Measurements from ENCODE around the gene MAPK8IP1.

- TF ChIP-seq POLR2A (IDR thresholded peaks at IDR 0.05; ENCODE audit: low read length), result no peak
- no peak for TF ChIP-seq GATA1 (IDR thresholded peaks at IDR 0.05; ENCODE audit: low read depth, low read length)
These were observed 46.8 kb downstream of the MAPK8IP1 start for GRCh38 chr11:45932217-45932616.

Data from erythroblast (primary cell).